ENCODE data around the gene FOXJ3. TPM values are rescaled to one million over a fixed set of nuclear protein-coding genes. Genes with fewer than 3 reads are reported as not detected.

Gene FOXJ3
- total and polyA plus RNA-seq, 2 of the 4 experiments (the other 2 are of a cell fraction) = 16.7 to 30.5 TPM

GRCh38 chr1:42318601-42319000 is 16.4 kb downstream of the FOXJ3 start:
- intact Hi-C loops (cut with micrococcal nuclease) = no loop called here

More at GRCh38 chr1:42318601-42319000, 16.4 kb downstream of the FOXJ3 start:
- no peak for TF ChIP-seq FOS (IDR thresholded peaks at IDR 0.05; ENCODE audit: low read depth, low read length)
- TF ChIP-seq MAZ (IDR thresholded peaks at IDR 0.05; ENCODE audit: borderline replicate concordance, low read depth, low read length) = no peak
- no peak for TF ChIP-seq ELK1 (IDR thresholded peaks at IDR 0.05; ENCODE audit: borderline replicate concordance, low read depth, low read length)
- TF ChIP-seq CHD1 (IDR thresholded peaks at IDR 0.05; ENCODE audit: low read depth, low read length) = no peak
- TF ChIP-seq RFX5 (IDR thresholded peaks at IDR 0.05; ENCODE audit: low read depth, low read length) = no peak
- TF ChIP-seq MXI1 (IDR thresholded peaks at IDR 0.05; ENCODE audit: borderline replicate concordance, low read depth, low read length) = no peak
- no peak for TF ChIP-seq RCOR1 (IDR thresholded peaks at IDR 0.05; ENCODE audit: insufficient replicate concordance, low read length)
- no peak for TF ChIP-seq RAD21 (IDR thresholded peaks at IDR 0.05; ENCODE audit: low read length)
- no peak for TF ChIP-seq BHLHE40 (IDR thresholded peaks at IDR 0.05; ENCODE audit: low read depth, low read length)
- TF ChIP-seq USF2 (IDR thresholded peaks at IDR 0.05; ENCODE audit: low read depth, low read length) = no peak
- TF ChIP-seq CEBPB (IDR thresholded peaks at IDR 0.05; ENCODE audit: low read depth, low read length) = no peak
- no peak for TF ChIP-seq SMC3 (IDR thresholded peaks at IDR 0.05; ENCODE audit: low read depth, low read length)
- no peak for TF ChIP-seq CTCF (conservative IDR thresholded peaks at IDR 0.05; ENCODE audit: low read depth, low read length)
- no peak for TF ChIP-seq POLR2A (IDR thresholded peaks at IDR 0.05; ENCODE audit: low read depth, low read length)
- BruUV-seq (replicated peaks) = no TSS peak
- H4K20me1 ChIP-seq (ENCODE audit: insufficient read depth, low read length) = peaks cover 85% of the 10 kb centered on the region
- H3K56ac ChIP-seq (ENCODE audit: extremely low read depth, insufficient read depth, low read length) = no peak overlapping the region
- H3K9ac ChIP-seq (ENCODE audit: low read depth, low read length) = no peak overlapping the region
- peaks cover 7% of the 10 kb centered on the region for H3K9me1 ChIP-seq (ENCODE audit: insufficient read depth, low read length)
- dilution Hi-C loops (cut with HindIII; ENCODE audit: low sequenced_read_pairs, unreplicated experiment) (no loop called here), in situ Hi-C loops (cut with MboI; ENCODE audit: low sequenced_read_pairs) (no loop called here)
- no peak overlapping the region for H2BK15ac ChIP-seq (ENCODE audit: low read depth, low read length)
- H3K4me2 ChIP-seq (ENCODE audit: low read depth, low read length) = no peak overlapping the region
- no peak overlapping the region; the same call in 1 of the 2 replicates for H3K27ac ChIP-seq (ENCODE audit: insufficient read depth, low read length)
- H3K4ac ChIP-seq (ENCODE audit: low read depth, low read length) = no peak overlapping the region
- no peak overlapping the region for H2BK120ac ChIP-seq (ENCODE audit: low read depth, low read length)
- H3K9me3 ChIP-seq (ENCODE audit: control insufficient read depth, insufficient read depth, low read length) = no peaks in the 10 kb centered on the region
- peaks cover 21 to 69% of the 10 kb centered on the region in 2 experiments for H3K79me1 ChIP-seq (ENCODE audit: low read depth in 1 of 2, low read length in 2 of 2)
- no peaks in the 10 kb centered on the region for H3K27me3 ChIP-seq (ENCODE audit: control insufficient read depth, insufficient read depth, low read length)
- H2AFZ ChIP-seq (replicated peaks; ENCODE audit: low read length, poor library complexity) = no peak overlapping the region
- CTCF ChIA-PET = no interaction called here
- H3K4me3 ChIP-seq (ENCODE audit: insufficient read depth, low read depth, low read length) = no peak overlapping the region
- H4K5ac ChIP-seq (ENCODE audit: low read depth, low read length) = no peak overlapping the region
- no peak overlapping the region for H3K23ac ChIP-seq (ENCODE audit: low read depth, low read length)
- no peak overlapping the region for H2BK20ac ChIP-seq (ENCODE audit: low read depth, low read length)
- no peak overlapping the region for H4K91ac ChIP-seq (ENCODE audit: insufficient read depth, low read depth, low read length)
- H3K14ac ChIP-seq (replicated peaks; ENCODE audit: low read depth, low read length) = no peak overlapping the region
- POLR2A ChIA-PET (ENCODE audit: unreplicated experiment) = no interaction called here
- no peaks in the 10 kb centered on the region for H3K36me3 ChIP-seq (ENCODE audit: control insufficient read depth, insufficient read depth, low read length)
- no peak overlapping the region for H2AK9ac ChIP-seq (replicated peaks; ENCODE audit: low read depth, low read length, poor library complexity)
- peak overlapping the region; percentile 84 for H2BK5ac ChIP-seq (ENCODE audit: low read depth, low read length, poor library complexity, severe bottlenecking)
- H2AK5ac ChIP-seq (ENCODE audit: low read depth, low read length) = no peak overlapping the region
- H4K8ac ChIP-seq (ENCODE audit: low read depth in 2 of 2, low read length in 2 of 2) = no peak overlapping the region
- ATAC-seq (ENCODE audit: low read depth) = no peak
- peaks cover 6% of the 10 kb centered on the region for H3K4me1 ChIP-seq (ENCODE audit: control insufficient read depth, insufficient read depth, low read length)
- no CpG with 5 or more reads among the region's 4 CpGs for WGBS, 2 experiments (ENCODE audit: extremely low coverage in 2 of 2, insufficient read length in 1 of 2)
- no peak overlapping the region for H3K18ac ChIP-seq (ENCODE audit: low read depth, low read length)
- no peak for DNase-seq

All from IMR-90 (cell line).